B cell (primary cell): Measurements from ENCODE around the gene DACT3.

ENCODE experiments used
- EZH2 ChIP-seq: IDR thresholded peaks from 2 replicates; pipeline ENCODE4 v1.6.1; 2012; ENCODE audit warnings: borderline replicate concordance, low read depth, mild to moderate bottlenecking, moderate library complexity, low read length; ENCODE audit not compliant: insufficient read depth, poor library complexity, severe bottlenecking
- TF ChIP-seq, protein P1 (sequence below): fragments of 200-600 bp; IDR thresholded peaks from one replicate; pipeline ENCODE4 v1.8.0; 2022; ENCODE audit warnings: antibody characterized with exemption, mild to moderate bottlenecking

DNA sequence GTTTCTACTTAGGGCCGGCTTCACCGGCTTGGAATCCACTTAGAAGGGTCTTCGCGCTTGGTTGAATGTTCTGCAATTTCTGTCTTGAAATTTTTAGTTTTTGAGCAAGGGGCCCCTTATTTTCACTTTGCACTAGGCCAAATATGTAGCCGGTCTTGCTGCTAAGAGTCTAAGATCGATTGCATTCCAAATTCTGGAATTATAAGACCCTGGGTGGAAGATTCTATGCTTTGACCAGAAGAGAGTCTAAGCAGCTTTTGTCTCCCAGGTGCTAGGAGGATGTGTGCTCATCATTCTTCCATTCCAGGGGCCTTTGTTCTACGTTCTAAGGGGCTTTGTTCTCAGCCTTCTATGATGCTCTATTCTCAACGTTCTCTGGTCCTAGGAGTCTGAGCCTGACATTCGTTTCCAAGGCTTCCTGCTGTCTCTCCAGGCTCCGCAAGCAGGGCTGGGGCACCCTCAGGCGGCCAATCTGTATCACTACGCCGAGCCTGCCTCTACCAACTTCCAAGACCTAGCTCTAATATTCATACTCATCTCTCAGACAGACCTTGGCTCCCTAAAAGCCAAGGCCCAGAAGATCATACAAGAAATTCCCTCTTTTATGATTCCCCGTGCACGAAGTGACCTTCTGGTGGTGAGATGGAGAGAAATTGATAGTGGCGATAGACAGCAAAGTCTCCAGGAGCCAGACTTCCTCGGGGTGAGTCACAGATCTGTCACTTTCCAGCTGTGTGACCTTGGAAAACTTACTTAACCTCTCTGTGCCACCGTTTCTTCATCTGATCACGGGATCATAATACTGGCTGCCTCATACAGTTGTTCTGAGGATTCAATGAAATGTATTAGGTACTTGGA is 982 bp upstream of the DACT3 start:
- TF ChIP-seq, protein P1, sequence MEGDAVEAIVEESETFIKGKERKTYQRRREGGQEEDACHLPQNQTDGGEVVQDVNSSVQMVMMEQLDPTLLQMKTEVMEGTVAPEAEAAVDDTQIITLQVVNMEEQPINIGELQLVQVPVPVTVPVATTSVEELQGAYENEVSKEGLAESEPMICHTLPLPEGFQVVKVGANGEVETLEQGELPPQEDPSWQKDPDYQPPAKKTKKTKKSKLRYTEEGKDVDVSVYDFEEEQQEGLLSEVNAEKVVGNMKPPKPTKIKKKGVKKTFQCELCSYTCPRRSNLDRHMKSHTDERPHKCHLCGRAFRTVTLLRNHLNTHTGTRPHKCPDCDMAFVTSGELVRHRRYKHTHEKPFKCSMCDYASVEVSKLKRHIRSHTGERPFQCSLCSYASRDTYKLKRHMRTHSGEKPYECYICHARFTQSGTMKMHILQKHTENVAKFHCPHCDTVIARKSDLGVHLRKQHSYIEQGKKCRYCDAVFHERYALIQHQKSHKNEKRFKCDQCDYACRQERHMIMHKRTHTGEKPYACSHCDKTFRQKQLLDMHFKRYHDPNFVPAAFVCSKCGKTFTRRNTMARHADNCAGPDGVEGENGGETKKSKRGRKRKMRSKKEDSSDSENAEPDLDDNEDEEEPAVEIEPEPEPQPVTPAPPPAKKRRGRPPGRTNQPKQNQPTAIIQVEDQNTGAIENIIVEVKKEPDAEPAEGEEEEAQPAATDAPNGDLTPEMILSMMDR = peak; percentile 95
- TF ChIP-seq EZH2 = no peak
